HepG2 (cell line): ENCODE data around the gene ZNHIT6. TPM values are rescaled to one million over a fixed set of nuclear protein-coding genes. Genes with fewer than 3 reads are reported as not detected.
A peak's percentile ranks its signal among the peaks of the same experiment; 100 is the strongest.

Experiments used
- ATAC-seq: fragments of 200-7000 bp; cut with Tn5 transposase; 3 replicates; pipeline ENCODE4 v1.9.1; 2020; ENCODE audit warnings: mild to moderate bottlenecking, moderate library complexity
- BruUV-seq: library from RNA; stranded (reverse); fragments of 400-500 nt; replicated peaks from 2 replicates; lab custom pipeline; 2021; lab: Mats Ljungman, UMichigan
- CTCF ChIA-PET: fragments of 300-600 bp; formaldehyde crosslinking; extraction: SDS; loops from one replicate; lab custom pipeline; 2021; ENCODE audit warnings: low total read pairs, inconsistent platforms, low intra/inter-chr PET ratio; lab: Yijun Ruan, JAX
- POLR2A ChIA-PET: fragments of 350-600 bp; sonication (Branson Sonifier 250); formaldehyde crosslinking; loops from one replicate; lab custom pipeline; 2020; ENCODE audit warnings: antibody characterized with exemption, inconsistent platforms; lab: Yijun Ruan, JAX
- DNase-seq: peaks from one replicate; pipeline ENCODE4 v3.0.0-alpha.2; 2015; ENCODE audit warnings: low spot score
- FAIRE-seq: peaks from 3 replicates; lab custom pipeline; 2011; peaks lifted over from hg19 to GRCh38; lab: Jason Lieb, UNC
- H2AFZ ChIP-seq: one replicate; pipeline ENCODE4 v1.6.1; 2011; ENCODE audit warnings: low read length, inconsistent platforms
- H3K27ac ChIP-seq: fragments of 300-600 bp; 3 replicates; pipeline ENCODE4 v1.8.0; 2011; ENCODE audit warnings: mixed run types, mild to moderate bottlenecking, mixed read lengths, low read length, inconsistent platforms; ENCODE audit not compliant: insufficient read depth; ENCODE audit errors: extremely low read length
- H3K27me3 ChIP-seq, 2 experiments: fragments of 200-600 bp in 1 of 2; 2 replicates in 1 of 2; 3 replicates in 1 of 2; pipeline versions ENCODE4 v1.6.0 to v1.8.0; 2011; ENCODE audit warnings: low read length in 2 of 2, mild to moderate bottlenecking in 2 of 2, moderate library complexity in 2 of 2, inconsistent platforms in 1 of 2; ENCODE audit not compliant: insufficient read depth in 2 of 2, control insufficient read depth in 1 of 2
- H3K36me3 ChIP-seq, 2 experiments: fragments of 200-600 bp in 1 of 2; replicated peaks in 1 of 2; 2 replicates in 1 of 2; 3 replicates in 1 of 2; pipeline versions ENCODE4 v1.5.1 to v1.8.0; 2011; ENCODE audit warnings: low read length in 2 of 2, inconsistent platforms in 1 of 2; ENCODE audit not compliant: insufficient read depth in 2 of 2, control insufficient read depth in 1 of 2
- H3K4me1 ChIP-seq: 2 replicates; pipeline ENCODE4 v1.5.1; 2012; ENCODE audit warnings: low read length, inconsistent platforms; ENCODE audit not compliant: insufficient read depth
- H3K4me2 ChIP-seq: 2 replicates; pipeline ENCODE4 v1.6.0; 2011; ENCODE audit warnings: low read depth, low read length, inconsistent platforms
- H3K4me3 ChIP-seq, 3 experiments: fragments of 200-600 bp in 1 of 3; sonication (generic), shearing (Covaris generic) in 1 of 3; replicated peaks in 1 of 3; 2 replicates each; pipeline ENCODE4 v1.5.1; 2011 to 2016; ENCODE audit warnings: low read length in 3 of 3, inconsistent platforms in 2 of 3, low read depth in 2 of 3, mild to moderate bottlenecking in 2 of 3, control low read depth in 1 of 3, mixed read lengths in 1 of 3; ENCODE audit not compliant: insufficient read depth in 1 of 3
- H3K79me2 ChIP-seq: one replicate; pipeline ENCODE4 v1.6.1; 2011; ENCODE audit warnings: low read length, inconsistent platforms; ENCODE audit not compliant: insufficient read depth
- H3K9ac ChIP-seq: 2 replicates; pipeline ENCODE4 v1.6.0; 2011; ENCODE audit warnings: mild to moderate bottlenecking, low read depth, low read length, inconsistent platforms; ENCODE audit not compliant: insufficient read depth
- H3K9me3 ChIP-seq: 2 replicates; pipeline ENCODE4 v1.5.1; 2012; ENCODE audit warnings: mild to moderate bottlenecking, low read length
- H4K20me1 ChIP-seq: 2 replicates; pipeline ENCODE4 v1.6.0; 2011; ENCODE audit warnings: inconsistent platforms, mild to moderate bottlenecking, low read length, moderate library complexity; ENCODE audit not compliant: insufficient read depth
- BCL6 ChIP-seq: IDR thresholded peaks from 2 replicates; pipeline ENCODE4 v1.6.1; 2016; ENCODE audit warnings: missing genetic modification reagents, missing compliant biosample characterization
- CTCF ChIP-seq: sonication (generic); formaldehyde crosslinking; IDR thresholded peaks from 2 replicates; pipeline ENCODE4 v1.5.0; 2020; ENCODE audit warnings: mild to moderate bottlenecking, missing genetic modification reagents, moderate library complexity
- GATA4 ChIP-seq: sonication (generic); IDR thresholded peaks from 2 replicates; pipeline ENCODE4 v1.6.1; 2016; ENCODE audit warnings: antibody characterized with exemption, low read depth, borderline replicate concordance
- GMEB2 ChIP-seq: IDR thresholded peaks from 2 replicates; pipeline ENCODE4 v1.6.1; 2016; ENCODE audit warnings: missing biosample characterization, missing genetic modification reagents, low read depth
- PCBP2 ChIP-seq: fragments of 200-400 bp; formaldehyde crosslinking; optimal IDR thresholded peaks from 2 replicates; pipeline ENCODE3; 2018; ENCODE audit warnings: low read length, low read depth; ENCODE audit not compliant: poor library complexity, severe bottlenecking
- PRMT3 ChIP-seq: sonication (generic); formaldehyde crosslinking; IDR thresholded peaks from 2 replicates; pipeline ENCODE4 v1.8.1; 2022; ENCODE audit warnings: low read depth, mild to moderate bottlenecking, moderate library complexity, missing genetic modification reagents, borderline replicate concordance
- RARG ChIP-seq: sonication (generic); formaldehyde crosslinking; IDR thresholded peaks from 2 replicates; pipeline ENCODE4 v1.4.0; 2020; ENCODE audit warnings: low read depth, mild to moderate bottlenecking, missing genetic modification reagents
- SCMH1 ChIP-seq: sonication (generic); formaldehyde crosslinking; IDR thresholded peaks from 2 replicates; pipeline ENCODE4 v1.9.0; 2021; ENCODE audit warnings: missing genetic modification reagents, mild to moderate bottlenecking, borderline replicate concordance
- SNAPC4 ChIP-seq: sonication (generic); formaldehyde crosslinking; IDR thresholded peaks from 2 replicates; pipeline ENCODE4 v1.4.0; 2020; ENCODE audit warnings: mild to moderate bottlenecking, missing genetic modification reagents
- ZBTB42 ChIP-seq: sonication (generic); formaldehyde crosslinking; IDR thresholded peaks from 2 replicates; pipeline ENCODE4 v1.5.0; 2020; ENCODE audit warnings: mild to moderate bottlenecking, missing genetic modification reagents
- ZNF672 ChIP-seq: sonication (generic); formaldehyde crosslinking; IDR thresholded peaks from 2 replicates; pipeline ENCODE4 v1.8.1; 2022; ENCODE audit warnings: missing genetic modification reagents
- WGBS: methylation state at CpG from one replicate; pipeline ENCODE4 v1.1.6; 2017; ENCODE audit warnings: low lambda C conversion rate; 5-methylcytosine and 5-hydroxymethylcytosine counted together
- in situ Hi-C: cut with HindIII; loops from 2 replicates; pipeline ENCODE4 v1.10.0; 2017; ENCODE audit warnings: low pct_unique_long_range_greater_than_20kb; ENCODE audit not compliant: extremely low pct_ligation_motif_present
- intact Hi-C: fragments of 100-400 bp; cut with micrococcal nuclease; formaldehyde crosslinking; loops from one replicate; pipeline ENCODE4 v1.10.0; 2022; ENCODE audit not compliant: unreplicated experiment
- polyA plus RNA-seq, 8 experiments: library from polyadenylated mRNA; depleted of rRNA in 3 of 8; stranded (reverse) in 7 of 8; unstranded in 1 of 8; fragments of >200 nt; fragmentation: Illumina TruSeq in 4 of 8; extraction: Trizol in 4 of 8; gene quantifications; 2 replicates each; pipeline versions ENCODE4 v1.2.1 to v1.2.3, GENCODE V29; 2011 to 2016; ENCODE audit warnings: low read depth in 4 of 8, missing spikeins in 1 of 8, mixed read lengths in 1 of 8; ENCODE audit not compliant: insufficient read depth in 1 of 8
- total RNA-seq, 5 experiments: library from RNA; depleted of rRNA; stranded (reverse); fragments of >200 nt; fragmentation: Illumina TruSeq; extraction: Trizol; gene quantifications; 2 replicates each; pipeline ENCODE4 v1.2.3, GENCODE V29; 2016; ENCODE audit warnings: low read depth in 1 of 5

The ZNHIT6 gene
- total and polyA plus RNA-seq, 2 of the 13 experiments (the other 11 are each of a cell fraction or from before 2014, with no cell fraction given) = 6.0 to 15.2 TPM

- TF ChIP-seq CTCF (CRISPR knock-in tag) (peak; percentile 33; the same call in 1 of the 2 replicates), PCBP2 (no peak), BCL6 (no peak), GMEB2 (CRISPR knock-in tag) (no peak)
These were observed 15.4 kb downstream of the ZNHIT6 start (continued) for GRCh38 chr1:85692730-85693314.

- Histone ChIP-seq H3K4me1 (no peaks in the 10 kb centered on the region), H3K9me3 (no peaks in the 10 kb centered on the region), H3K27me3 (no peaks in the 10 kb centered on the region), H3K4me3 (no peak overlapping the region), H4K20me1 (no peaks in the 10 kb centered on the region), H3K36me3 (peaks cover 0 to 16% of the 10 kb centered on the region in 2 experiments; a peak in 3 of 5 replicates), H2AFZ (no peak overlapping the region), H3K9ac (no peak overlapping the region), H3K79me2 (no peaks in the 10 kb centered on the region), H3K27ac (no peak overlapping the region), H3K4me2 (no peak overlapping the region)
- FAIRE-seq (no peak), ATAC-seq (no peak), DNase-seq (no peak)
- in situ Hi-C loops (loop anchor here (10.0 kb wide), 3 partner anchors 85 to 375 kb away; partner anchors contain the start of gene CCN1), intact Hi-C loops (loop anchor here (5.0 kb wide), 1 partner anchor 78 kb away; no protein-coding TSS in a partner anchor)
- WGBS = 93% methylated on average over 4 of the region's 4 CpGs
- CTCF ChIA-PET = no interaction called here
- POLR2A ChIA-PET = no interaction called here
- BruUV-seq = no TSS peak
- TF ChIP-seq ZBTB42 (CRISPR knock-in tag) (no peak), PRMT3 (CRISPR knock-in tag) (no peak), ZNF672 (CRISPR knock-in tag) (no peak), SCMH1 (CRISPR knock-in tag) (no peak), GATA4 (no peak), RARG (no peak), SNAPC4 (no peak)
These were observed 18.3 kb downstream of the ZNHIT6 start for GRCh38 chr1:85689775-85690404.
